HG03280 (cell line): Measurements from ENCODE around the gene CLDN5.

Source experiments
- ATAC-seq: cut with Tn5 transposase; IDR thresholded peaks from one replicate; pipeline ENCODE4 v1.9.1; 2021; ENCODE audit warnings: mild to moderate bottlenecking, moderate library complexity; ENCODE audit not compliant: unreplicated experiment

CLDN5 gene

DNA sequence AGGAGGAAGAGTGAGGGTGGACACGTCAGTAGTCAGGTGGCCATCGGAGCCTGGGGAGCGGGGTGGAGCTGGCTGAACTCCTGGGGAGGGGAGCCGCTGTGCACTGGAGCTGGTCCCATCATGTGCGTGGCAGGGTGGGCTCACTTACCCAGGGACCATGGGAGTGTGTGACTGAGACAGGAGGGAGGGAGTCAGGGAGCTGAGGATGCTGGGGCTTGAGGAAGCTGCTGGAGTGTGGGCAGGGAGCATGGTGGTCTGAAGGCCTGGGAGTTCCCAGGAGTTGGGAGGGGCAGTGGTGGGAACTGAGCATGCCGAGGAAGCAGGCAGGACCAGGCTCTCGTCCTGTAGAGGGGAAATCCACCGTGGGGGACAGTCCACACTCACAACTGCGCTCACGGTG, 18.0 kb downstream of the CLDN5 start:
- no peak for ATAC-seq

DNA sequence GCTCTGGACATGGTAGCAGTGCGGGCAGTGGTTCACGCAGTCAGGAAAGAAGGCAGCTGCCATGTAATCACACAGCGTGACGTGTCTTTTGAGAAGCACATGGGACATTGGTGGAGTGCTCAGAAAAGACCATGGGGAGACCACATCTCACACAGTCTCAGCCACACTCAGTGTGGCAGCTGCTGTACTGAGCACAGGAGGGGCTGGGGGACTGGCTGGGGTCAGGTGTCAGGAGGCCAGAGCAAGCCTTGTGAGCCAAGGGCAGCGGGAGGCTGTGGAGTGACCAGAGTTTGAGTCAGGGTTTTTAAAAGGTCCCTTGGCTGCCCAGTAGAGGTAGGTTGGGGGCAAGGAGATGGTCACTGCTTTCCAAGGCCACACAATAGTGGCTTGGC, 18.5 kb downstream of the CLDN5 start:
- ATAC-seq = no peak

DNA sequence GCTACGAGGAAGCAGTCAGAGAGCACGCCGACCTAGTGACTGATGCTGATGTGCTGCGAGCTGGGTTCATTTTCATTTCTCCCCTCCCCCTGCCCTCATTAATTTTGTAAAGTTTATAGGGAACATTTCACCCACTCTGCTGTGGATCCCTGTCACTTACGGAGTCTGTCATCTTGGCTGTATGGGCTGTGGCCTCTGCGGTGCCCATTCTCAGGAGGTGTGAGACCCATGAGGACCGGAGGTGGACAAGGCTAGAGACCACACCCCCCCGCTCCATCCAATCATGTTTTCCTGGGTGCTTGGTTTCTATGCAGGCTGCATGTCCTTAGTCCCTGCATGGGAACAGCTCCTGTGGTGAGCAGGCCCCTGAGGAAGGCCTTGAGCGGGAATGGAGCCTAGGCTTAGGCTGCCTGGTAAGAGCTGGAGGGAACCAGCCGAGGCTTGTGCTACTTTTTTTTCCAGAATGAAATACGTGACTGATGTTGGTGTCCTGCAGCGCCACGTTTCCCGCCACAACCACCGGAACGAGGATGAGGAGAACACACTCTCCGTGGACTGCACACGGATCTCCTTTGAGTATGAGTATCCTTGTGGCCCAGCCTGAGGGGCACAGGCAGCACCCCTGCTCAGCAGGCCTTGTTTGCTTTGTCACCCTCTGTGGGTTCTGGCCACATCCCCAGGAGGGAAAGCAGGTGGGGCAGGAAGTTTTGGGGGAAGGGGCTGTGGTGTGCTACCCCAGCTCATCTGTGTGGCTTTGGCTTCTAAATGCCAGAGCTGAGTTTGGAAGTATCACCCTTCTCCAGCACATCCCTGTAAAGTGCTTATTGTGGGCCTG, 19.1 kb downstream of the CLDN5 start:
- no peak for ATAC-seq

DNA sequence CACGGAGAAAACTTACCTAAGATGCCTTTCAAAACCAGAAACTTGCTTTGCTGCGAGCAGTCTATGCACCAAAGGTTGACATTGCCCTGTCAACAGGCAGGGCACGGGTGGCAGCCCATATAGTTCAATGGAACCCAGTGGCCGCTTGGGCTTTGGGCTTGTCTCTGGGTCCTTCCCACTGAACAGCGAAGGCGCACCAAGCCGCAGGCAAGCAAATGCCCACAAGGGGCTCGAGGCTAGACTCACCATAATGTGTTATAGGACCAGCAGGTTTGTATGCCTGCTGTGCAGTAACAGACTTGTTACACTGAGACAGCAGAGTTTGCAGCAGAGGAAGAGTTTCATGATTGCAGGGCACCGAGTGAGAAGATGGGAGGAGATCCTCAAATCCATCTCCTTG, 20.3 kb downstream of the CLDN5 start:
- ATAC-seq = no peak

DNA sequence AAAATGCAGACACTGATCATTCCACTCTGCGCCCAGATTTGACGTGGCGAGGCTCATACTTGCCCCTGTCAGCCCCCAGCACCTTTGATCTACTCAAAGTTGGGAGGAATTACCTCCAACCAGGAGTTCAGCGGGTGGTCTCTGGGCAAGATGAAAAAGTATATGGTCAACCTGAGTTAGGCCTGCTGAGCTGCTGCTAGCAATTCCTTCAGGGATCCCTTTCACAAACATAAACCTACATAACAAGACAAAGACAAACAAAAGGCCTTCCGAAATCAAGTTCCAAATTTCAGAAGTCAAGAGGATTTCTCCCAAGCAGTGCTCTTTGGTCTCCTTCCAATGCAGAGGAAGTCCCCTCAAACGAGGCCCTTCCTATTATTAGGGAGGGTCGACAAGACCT, 20.8 kb downstream of the CLDN5 start:
- no peak for ATAC-seq

DNA sequence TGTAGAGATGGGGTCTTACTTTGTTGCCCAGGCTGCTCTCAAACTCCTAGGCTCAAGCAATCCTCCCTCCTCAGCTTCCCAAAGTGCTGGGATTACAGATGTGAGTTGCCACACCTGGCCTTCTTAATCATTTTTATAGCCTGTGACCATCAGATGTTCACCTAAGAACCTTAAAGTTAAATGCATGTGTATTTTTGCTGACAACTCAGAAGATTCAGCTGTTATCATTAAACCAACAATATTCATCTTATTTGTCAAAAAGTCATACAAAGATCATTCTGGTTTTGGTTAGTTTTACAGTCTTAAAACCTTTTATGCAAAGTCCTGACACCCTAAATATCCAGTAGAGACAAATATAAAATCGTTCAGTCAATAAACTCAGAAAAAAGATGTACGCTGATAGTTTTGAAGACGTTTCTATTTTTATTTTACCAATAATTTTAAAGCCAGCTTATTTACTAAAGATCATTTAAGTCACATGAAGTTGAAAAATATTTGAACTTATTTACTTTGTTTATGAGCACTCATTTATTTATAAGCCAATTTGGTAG, 22.2 kb downstream of the CLDN5 start:
- ATAC-seq = no peak

DNA sequence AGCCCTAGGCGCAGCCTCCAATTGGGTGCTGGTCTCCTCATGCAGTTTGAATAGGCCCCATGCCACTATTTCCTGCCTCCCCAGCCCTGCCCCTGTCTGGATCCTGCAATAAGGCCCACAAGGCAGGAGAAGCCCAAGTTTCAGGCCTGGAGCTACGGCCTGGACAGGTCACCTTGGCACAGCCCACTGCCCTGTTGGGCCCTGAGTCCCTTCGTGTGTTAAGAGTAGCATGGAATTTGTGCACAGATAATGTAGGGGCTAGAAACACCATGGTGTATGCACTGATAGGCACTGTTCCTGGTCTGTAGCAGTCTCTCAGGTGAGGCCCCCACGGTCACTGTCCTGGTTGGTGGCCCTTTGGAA, 24.3 kb downstream of the CLDN5 start:
- ATAC-seq = no peak

DNA sequence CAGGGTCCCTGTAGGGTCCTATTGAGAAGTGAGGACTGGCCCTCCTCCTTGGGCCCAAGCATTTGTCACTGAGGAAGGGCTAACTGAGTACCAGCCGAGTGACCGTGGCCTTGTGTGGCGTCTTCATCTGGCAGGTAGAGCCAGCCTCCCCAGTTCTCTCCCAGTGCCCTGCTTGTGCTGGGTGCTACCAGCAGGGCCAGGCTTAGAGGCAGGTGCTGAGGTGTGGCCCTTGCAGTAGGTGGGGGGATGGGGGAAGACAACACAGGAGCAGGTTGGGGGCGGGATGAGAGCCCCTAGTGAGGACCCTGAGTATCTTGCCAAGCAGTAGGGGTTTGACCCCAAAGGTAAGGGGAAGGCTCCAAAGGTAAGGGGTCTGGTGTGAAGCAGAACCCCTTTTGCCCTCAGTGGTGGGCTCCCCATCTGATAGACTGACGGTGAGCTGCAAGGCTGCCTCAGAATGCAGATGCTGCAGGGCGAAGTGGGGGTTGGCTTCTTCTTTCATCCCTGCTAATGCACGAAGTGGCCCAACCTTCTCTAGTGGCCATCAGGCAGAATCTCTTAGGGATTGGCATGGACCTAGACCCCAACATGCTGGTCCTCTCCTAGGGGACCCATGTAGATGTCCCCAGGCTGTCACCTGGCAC, 24.9 kb downstream of the CLDN5 start:
- no peak for ATAC-seq

DNA sequence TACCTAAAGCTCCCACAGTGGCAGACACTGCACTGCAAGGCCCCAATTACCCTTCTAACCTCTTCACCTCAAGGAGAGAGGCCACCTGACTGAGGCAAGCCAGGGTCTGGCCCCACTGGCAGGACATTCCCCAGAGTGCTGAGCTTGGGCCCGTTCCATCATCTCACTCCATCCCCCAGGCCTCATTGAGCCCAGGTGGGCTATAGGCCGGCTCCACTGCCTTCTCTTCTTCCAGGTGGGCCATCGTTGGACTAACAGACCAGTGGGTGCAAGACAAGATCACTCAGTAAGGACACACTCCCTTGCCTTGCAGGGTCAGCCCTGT, 25.4 kb downstream of the CLDN5 start:
- ATAC-seq = no peak

DNA sequence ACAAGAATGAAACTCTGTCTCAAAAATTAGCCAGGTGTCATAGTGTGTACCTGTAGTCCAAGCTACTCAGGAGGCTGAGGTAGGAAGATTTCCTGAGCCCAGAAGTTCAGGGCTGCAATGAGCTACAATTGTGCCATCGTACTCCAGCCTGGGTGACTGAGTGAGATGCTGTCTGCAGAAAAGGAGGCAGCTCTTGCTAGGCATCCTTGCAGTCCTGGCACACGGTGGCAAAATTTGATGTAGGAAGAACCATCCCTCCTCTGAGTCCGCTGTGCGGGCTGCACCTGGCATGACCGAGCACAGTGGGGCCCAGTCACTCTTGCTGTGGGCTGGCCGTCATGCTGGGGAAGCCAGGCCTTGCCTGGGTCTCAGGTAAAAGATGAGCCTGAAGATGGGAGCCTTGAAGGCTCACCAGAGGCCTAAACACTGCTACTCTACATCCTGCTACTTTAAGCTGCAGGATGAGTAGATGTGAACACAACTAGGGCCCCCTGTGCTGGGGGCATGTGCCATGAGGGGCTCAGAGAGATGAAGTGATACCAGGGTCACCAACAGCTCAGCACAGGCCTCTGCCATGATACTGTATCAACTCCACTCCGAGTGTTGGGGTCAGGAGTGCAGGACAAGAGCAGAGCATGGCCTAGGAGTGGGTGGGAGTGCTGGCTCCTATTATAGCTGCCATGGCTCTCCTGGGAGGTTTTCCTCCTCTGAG, 25.9 kb downstream of the CLDN5 start:
- ATAC-seq = no peak

DNA sequence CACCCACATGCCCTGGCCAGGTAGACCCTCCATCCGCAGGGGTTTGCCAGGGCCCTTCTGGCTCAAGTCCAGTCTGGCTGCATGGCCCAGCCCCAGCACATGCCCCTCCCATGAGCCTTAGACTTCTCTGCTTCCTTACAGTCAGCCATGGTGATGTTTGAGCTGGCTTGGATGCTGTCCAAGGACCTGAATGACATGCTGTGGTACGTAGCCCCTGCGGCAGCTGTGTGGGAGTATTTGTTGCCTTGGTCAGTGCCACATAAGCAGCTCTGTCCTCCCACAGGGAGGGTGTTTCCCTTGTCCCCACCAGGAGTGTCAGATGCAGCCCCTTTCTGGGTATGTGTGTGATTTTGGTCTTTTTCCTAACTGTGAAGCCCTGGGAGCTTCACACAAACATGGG, 27.0 kb downstream of the CLDN5 start:
- no peak for ATAC-seq

DNA sequence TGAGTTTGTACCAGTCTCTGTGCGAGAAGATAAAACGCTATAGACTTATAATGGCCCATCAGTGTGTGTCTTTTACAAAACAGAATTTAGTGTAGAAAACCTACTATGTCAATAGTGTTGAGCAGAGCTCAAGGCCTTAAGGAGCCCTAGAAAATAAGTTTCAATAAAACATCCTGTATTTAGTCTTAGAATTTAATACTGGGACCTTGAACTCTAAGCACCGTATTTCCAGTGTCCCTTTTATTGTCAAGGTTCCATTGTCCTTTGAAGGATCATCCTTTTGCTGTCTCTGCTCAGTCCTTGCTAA, 27.9 kb downstream of the CLDN5 start:
- no peak for ATAC-seq

DNA sequence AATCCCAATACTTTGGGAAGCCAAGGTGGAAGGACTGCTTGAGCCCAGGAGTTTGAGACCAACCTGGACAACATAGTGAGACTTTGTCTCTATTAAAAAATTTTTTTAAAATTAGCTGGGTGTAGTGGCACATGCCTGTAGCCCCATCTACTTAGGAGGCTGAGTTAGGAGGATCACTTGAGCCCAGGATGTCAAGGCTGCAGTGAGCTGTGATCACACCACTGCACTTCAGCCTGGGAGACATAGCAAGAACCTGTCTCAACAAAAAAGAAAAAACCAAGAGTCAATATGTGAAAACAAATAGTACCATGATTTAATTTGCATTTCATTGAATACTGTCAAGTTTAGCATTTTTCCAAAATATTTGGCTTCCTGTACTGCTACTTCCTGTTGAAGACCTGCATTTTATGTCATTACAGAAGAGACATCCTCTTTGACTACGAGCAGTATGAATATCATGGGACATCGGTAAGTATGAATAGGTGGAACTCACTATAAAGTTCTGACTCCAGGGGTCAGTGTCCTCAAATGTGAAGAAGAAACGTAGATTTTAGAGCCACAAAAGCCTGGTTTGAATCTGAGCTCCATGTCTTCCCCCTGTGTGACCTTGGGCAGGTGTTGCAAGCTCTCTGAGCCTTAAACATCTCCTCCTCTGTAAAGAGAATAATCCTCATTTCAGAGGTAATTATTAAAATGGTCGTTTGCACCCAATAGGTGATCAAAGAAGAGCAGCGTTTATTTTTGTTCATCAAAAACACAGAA, 28.5 kb downstream of the CLDN5 start:
- ATAC-seq = no peak

DNA sequence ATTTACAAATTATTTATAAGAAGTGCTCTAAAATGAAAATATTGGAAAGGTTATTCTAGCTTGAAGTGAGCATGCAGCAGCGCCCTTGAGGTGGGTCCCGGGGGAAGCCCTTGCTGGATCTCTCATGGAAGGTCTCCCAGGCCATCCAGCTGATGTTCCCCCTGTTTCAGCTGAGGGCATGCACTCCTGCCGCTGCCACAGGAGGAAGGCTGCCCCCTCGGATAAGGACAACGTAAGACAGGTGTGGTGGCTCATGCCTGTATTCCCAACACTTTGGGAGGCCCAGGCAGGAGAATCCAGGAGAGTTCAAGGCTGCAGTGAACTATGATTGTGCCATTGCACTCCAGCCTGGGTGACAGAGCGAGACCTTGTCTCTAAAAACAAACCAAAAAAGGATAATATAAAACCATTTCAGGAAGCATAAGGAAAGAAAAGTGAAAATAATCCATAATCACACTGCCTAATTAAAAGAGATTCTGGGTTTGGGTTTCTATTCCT, 29.5 kb downstream of the CLDN5 start:
- no peak for ATAC-seq

DNA sequence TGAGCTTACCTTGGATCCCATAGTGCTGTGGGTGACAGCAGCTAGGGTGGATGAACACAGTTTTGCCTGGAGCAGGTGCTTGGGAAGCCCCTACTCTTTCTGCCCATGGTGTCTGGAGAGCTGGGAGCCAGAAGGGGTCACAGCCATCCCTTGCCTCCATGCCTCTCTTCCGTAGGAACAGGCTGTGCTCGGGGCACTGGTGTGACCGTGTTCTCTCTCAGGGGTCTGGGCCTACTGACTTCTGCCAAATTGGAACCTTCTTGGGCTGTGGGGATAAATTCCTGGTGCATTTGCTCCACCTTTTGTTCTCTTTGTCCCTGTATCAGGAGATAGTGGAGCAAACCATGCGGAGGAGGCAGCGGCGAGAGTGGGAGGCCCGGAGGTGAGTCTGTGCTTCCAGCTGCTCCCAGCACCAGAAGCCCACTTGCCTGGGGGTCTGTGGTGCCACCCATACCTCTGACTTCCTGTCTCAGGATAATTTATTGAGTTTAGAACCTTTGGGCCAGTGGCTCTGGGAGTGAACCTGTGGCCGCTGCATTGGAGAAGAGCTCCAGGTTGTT, 30.1 kb downstream of the CLDN5 start:
- no peak for ATAC-seq

DNA sequence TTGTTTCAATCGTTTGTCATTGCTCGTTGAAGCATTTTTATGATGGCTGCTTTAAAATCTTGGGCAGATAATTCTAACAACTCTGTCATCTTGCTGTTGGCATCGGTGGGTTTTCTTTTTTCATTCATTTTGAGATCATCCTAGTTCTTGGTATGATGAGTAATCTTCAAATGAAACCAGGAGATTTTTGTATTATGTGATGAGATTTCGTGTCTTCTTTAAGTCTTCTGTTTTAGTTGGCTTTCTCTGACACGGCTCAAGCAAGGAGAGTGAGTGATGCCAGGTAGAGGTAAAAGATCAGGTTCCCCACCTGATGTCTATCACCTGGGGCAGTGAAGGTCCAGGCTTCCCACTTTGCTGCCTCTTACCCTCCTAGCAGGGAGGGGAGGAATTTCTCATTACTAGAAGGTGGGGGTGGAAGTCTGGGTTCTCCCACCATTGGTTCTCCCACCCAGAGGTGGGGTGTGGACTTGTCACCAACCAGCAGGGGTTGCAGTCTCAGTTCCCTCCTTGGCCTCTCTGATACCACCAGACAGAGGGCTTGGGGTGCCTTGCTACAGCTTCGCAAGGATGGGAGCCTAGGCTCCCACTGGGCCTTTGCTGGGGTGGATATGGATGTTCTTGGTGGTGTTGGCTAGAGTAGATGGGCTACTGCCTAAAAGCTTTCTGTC, 31.6 kb downstream of the CLDN5 start:
- ATAC-seq = no peak

DNA sequence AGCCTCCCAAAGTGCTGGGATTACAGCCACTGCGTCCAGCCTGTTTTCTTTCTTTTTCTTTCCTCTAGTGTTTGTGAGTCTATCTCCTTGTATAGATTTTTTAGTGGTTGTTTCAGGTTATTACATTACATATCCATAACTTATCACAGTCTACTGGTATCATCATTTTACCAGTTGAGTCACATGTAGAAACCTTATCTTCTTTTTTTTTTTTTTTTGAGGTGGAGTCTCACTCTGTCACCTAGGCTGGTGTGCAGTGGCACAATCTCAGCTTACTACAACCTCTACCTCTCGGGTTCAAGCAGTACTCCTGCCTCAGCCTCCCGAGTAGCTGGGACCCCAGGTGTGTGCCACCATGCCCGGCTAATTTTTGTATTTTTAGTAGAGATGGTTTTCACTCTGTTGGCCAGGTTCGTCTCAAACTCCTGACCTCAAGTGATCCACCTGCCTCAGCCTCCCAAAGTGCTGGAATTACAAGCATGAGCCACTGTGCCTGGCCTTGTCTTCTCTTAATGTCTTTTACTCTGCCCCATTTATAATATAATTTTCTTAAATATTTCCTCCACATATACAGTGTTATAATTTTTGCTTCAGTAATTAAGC, 33.5 kb downstream of the CLDN5 start:
- ATAC-seq = no peak

DNA sequence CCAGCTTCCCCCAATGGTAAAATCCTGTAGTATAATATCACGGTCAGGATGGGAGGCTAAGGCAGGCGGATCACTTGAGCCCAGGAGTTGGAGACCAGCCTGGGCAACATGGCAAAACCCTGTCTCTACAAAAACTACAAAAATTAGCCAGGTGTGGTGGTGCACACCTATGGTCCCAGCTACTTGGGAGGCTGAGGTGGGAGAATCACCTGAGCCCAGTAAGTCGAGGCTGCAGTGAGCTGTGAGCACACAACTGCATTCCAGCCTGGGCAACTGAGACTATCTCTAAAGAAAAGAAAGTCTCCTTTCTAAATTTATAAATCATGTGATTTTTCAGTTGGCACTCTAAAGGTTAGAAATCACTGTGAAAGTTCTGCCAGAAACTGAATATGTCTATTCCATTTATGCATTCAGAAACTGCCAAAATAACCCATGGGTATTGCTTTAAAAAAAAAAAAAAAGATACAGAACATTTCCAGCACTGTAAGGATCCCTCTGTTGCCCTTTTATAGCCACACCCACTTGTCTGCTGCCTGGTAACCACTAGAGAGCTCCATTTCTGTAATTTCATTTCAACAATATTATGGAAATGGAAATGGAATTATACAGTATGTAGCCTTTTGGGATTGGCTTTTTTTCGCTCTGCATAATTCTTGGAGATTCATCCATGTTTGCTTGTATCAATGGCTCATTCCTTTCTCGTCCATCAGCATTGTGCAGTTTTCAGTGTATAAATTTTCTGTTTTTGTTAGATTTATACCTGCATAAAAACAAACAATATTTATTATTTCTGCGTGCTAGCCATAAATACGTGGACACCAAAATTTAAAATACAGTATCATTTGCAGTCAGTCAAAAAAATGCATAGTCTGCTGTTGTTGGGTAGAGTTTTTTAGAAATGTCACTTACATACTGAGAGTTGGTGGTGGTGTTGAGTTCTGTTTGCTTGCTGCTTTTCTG, 35.0 kb downstream of the CLDN5 start:
- ATAC-seq = no peak

DNA sequence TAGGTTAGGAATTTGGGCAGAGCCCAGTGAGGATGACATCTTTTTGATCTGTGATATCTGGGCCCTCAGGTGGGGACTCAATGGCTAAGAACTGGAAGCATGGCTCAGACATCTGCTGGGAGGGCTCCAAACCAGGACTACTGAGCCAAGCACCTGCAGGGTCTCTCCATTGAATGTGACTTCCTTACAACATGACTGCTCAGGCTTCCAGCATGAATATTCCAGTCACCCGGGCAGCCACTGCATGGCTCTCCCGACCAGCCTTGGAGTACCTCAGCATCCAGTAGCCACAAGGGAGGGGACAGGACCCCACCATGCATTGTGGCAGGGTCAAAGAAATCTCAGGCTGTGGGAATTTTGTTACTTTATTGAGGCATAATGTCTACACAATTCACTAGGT, 35.9 kb downstream of the CLDN5 start:
- ATAC-seq = no peak
